GM15510 (cell line): ENCODE data around the gene CFHR1.
"Not testable (repeated sequence)": the region's sequence is repeated elsewhere in the genome, so short reads cannot be mapped to it uniquely, and the experiment has no call there.

Source experiments
- POLR2A ChIP-seq: IDR thresholded peaks from 3 replicates; pipeline ENCODE4 v1.6.1; 2011; ENCODE audit warnings: borderline replicate concordance; ENCODE audit not compliant: insufficient read length; ENCODE audit errors: extremely low read depth

CFHR1 gene

GRCh38 chr1:196819531-196819930, at the start of gene CFHR1:
CFHR1 (plus strand) TSS chr1:196819731; CDS start chr1:196819845, 114 bp downstream.
- TF ChIP-seq POLR2A, result not testable (repeated sequence)

- no peak for TF ChIP-seq POLR2A
These were observed 45.8 kb upstream of the CFHR1 start for GRCh38 chr1:196773713-196774112.

GRCh38 chr1:196774175-196774574, 45.4 kb upstream of the CFHR1 start:
- no peak for TF ChIP-seq POLR2A

GRCh38 chr1:196774603-196775002, 44.9 kb upstream of the CFHR1 start, which contains the start of gene CFHR3:
CFHR3 (plus strand) TSS chr1:196774840; CDS start chr1:196774887, 47 bp downstream.
- no peak for TF ChIP-seq POLR2A

GRCh38 chr1:196777603-196778002, 41.9 kb upstream of the CFHR1 start:
- no peak for TF ChIP-seq POLR2A

GRCh38 chr1:196779093-196779492, 40.4 kb upstream of the CFHR1 start:
- no peak for TF ChIP-seq POLR2A

GRCh38 chr1:196797891-196798290, 21.6 kb upstream of the CFHR1 start:
- no peak for TF ChIP-seq POLR2A

GRCh38 chr1:196808529-196809235, 10.8 kb upstream of the CFHR1 start:
- TF ChIP-seq POLR2A, result no peak

- no peak for TF ChIP-seq POLR2A
These were observed 36.5 kb downstream of the CFHR1 start for GRCh38 chr1:196856053-196856452.

- no peak for TF ChIP-seq POLR2A
These were observed 37.7 kb downstream of the CFHR1 start for GRCh38 chr1:196857188-196857587.

GRCh38 chr1:196858811-196859210, 39.3 kb downstream of the CFHR1 start:
- TF ChIP-seq POLR2A, result no peak

GRCh38 chr1:196860323-196860884, 40.9 kb downstream of the CFHR1 start:
- TF ChIP-seq POLR2A, result no peak

GRCh38 chr1:196861429-196861828, 41.9 kb downstream of the CFHR1 start:
- TF ChIP-seq POLR2A, result no peak

- TF ChIP-seq POLR2A, result no peak
These were observed 47.4 kb downstream of the CFHR1 start for GRCh38 chr1:196866974-196867373.

- no peak for TF ChIP-seq POLR2A
These were observed 53.9 kb downstream of the CFHR1 start for GRCh38 chr1:196873385-196873784.

- no peak for TF ChIP-seq POLR2A
These were observed 56.4 kb downstream of the CFHR1 start for GRCh38 chr1:196875935-196876334.

- TF ChIP-seq POLR2A, result no peak
These were observed 58.4 kb downstream of the CFHR1 start for GRCh38 chr1:196877964-196878363.
